Osteoblast (primary cell): ENCODE data around the gene CXXC5. TPM values are rescaled to one million over a fixed set of nuclear protein-coding genes. Genes with fewer than 3 reads are reported as not detected.

Source experiments
- DNase-seq: peaks from one replicate; pipeline ENCODE4 v3.0.0; 2011; ENCODE audit warnings: low spot score, mixed read lengths; ENCODE audit not compliant: insufficient read length; ENCODE audit errors: missing footprints
- H2AFZ ChIP-seq: 2 replicates; pipeline ENCODE4 v1.6.0; 2011; ENCODE audit warnings: mild to moderate bottlenecking, low read length
- H3K27ac ChIP-seq: 2 replicates; pipeline ENCODE4 v1.5.1; 2011; ENCODE audit warnings: mild to moderate bottlenecking, low read depth, low read length, moderate library complexity
- H3K27me3 ChIP-seq: 2 replicates; pipeline ENCODE4 v1.6.0; 2012; ENCODE audit warnings: mild to moderate bottlenecking, control low read depth, inconsistent platforms, low read length, moderate library complexity; ENCODE audit not compliant: insufficient read depth
- H3K36me3 ChIP-seq: 2 replicates; pipeline ENCODE4 v1.5.1; 2011; ENCODE audit warnings: mild to moderate bottlenecking, low read length, control low read depth, moderate library complexity; ENCODE audit not compliant: insufficient read depth
- H3K4me1 ChIP-seq: 2 replicates; pipeline ENCODE4 v1.5.1; 2011; ENCODE audit warnings: mild to moderate bottlenecking, low read length, control low read depth, moderate library complexity; ENCODE audit not compliant: insufficient read depth
- H3K4me2 ChIP-seq: 2 replicates; pipeline ENCODE4 v1.6.0; 2011; ENCODE audit warnings: mild to moderate bottlenecking, low read length; ENCODE audit not compliant: insufficient read depth
- H3K4me3 ChIP-seq: fragments of 200-600 bp; sonication (generic); 3 replicates; pipeline ENCODE4 v1.5.1; 2012; ENCODE audit warnings: mild to moderate bottlenecking, low read length, inconsistent platforms; ENCODE audit not compliant: insufficient read depth
- H3K79me2 ChIP-seq: 2 replicates; pipeline ENCODE4 v1.6.0; 2012; ENCODE audit warnings: mild to moderate bottlenecking, low read length, control low read depth, inconsistent platforms; ENCODE audit not compliant: insufficient read depth
- H3K9me3 ChIP-seq: 2 replicates; pipeline ENCODE4 v1.5.1; 2011; ENCODE audit warnings: low read depth, low read length, control low read depth
- H4K20me1 ChIP-seq: 2 replicates; pipeline ENCODE4 v1.6.0; 2012; ENCODE audit warnings: mild to moderate bottlenecking, low read length, control low read depth; ENCODE audit not compliant: insufficient read depth
- total RNA-seq: library from RNA; depleted of rRNA; stranded (reverse); fragments of >200 nt; gene quantifications from 2 replicates; pipeline ENCODE4 v1.2.3, GENCODE V29; 2012
- TF ChIP-seq, protein P1 (sequence below): IDR thresholded peaks from 2 replicates; pipeline ENCODE4 v1.5.1; 2011; ENCODE audit warnings: mild to moderate bottlenecking, low read depth, low read length, moderate library complexity; ENCODE audit errors: extremely low read depth

The CXXC5 gene
- total RNA-seq, 1 donor, result 186 TPM

DNA sequence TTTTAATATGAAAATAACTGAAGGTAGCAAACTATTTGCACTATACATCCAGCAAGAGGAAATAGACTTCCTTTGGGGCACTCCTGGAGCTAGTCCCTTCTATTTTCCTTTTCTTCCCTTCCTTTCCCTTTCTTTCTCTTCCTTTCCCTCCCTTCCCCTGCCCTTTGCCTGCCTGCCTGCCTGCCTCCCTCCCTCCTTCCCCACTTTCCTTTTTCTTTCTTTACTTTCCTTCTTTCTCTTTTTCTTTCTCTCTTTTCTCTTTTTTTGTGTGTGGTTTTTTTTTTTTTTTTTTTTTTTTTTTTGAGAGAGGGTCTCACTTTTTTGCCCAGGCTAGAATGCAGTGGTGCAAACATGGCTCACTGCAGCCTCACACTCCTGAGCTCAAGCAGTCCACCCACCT, 17.3 kb upstream of the CXXC5 start:
- Histone ChIP-seq H3K27me3 (no peaks in the 10 kb centered on the region), H4K20me1 (peaks cover 5% of the 10 kb centered on the region), H3K9me3 (no peaks in the 10 kb centered on the region), H3K27ac (no peak overlapping the region), H3K4me1 (peaks cover 6% of the 10 kb centered on the region), H3K4me3 (no peak overlapping the region), H2AFZ (no peak overlapping the region), H3K36me3 (peaks cover 40% of the 10 kb centered on the region), H3K79me2 (peaks cover 7% of the 10 kb centered on the region), H3K4me2 (no peak overlapping the region)
- TF ChIP-seq, protein P1, sequence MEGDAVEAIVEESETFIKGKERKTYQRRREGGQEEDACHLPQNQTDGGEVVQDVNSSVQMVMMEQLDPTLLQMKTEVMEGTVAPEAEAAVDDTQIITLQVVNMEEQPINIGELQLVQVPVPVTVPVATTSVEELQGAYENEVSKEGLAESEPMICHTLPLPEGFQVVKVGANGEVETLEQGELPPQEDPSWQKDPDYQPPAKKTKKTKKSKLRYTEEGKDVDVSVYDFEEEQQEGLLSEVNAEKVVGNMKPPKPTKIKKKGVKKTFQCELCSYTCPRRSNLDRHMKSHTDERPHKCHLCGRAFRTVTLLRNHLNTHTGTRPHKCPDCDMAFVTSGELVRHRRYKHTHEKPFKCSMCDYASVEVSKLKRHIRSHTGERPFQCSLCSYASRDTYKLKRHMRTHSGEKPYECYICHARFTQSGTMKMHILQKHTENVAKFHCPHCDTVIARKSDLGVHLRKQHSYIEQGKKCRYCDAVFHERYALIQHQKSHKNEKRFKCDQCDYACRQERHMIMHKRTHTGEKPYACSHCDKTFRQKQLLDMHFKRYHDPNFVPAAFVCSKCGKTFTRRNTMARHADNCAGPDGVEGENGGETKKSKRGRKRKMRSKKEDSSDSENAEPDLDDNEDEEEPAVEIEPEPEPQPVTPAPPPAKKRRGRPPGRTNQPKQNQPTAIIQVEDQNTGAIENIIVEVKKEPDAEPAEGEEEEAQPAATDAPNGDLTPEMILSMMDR, result no peak
- DNase-seq, result no peak

DNA sequence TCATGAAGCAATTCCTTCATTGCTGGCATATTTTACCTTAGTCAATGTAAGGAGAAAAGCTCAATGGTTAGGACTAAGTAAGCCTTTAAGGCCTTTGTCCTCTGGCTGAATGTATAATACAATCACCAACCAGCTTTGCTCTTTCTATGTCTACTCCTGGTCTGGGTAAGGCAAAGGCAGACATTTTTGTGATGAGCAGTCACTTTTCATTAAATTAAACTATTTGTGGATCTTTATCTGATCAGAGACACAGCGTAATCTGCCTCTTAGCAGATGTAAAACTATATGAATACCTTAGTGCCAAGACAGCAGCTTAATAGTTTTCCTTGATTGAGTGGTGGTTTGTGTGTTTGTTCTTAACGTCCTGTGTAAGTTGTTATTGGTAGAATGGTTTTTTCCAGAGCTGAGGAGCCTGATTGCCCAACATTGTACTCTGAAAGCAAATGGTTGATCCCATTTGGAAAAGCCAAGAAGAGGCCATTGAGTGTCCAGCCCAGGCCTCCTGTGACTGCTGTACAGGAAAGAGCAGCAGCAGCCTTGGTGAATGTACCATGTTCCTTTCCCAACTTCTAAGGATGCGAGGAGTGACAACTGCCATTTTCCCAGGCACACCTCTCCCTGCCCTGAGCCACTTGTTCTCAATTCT, 16.5 kb upstream of the CXXC5 start:
- H3K9me3 ChIP-seq, result no peaks in the 10 kb centered on the region
- no peak overlapping the region for H3K4me2 ChIP-seq
- H3K27ac ChIP-seq, result no peak overlapping the region
- peaks cover 32% of the 10 kb centered on the region for H3K36me3 ChIP-seq
- H3K27me3 ChIP-seq, result no peaks in the 10 kb centered on the region
- H2AFZ ChIP-seq, result no peak overlapping the region
- H3K4me1 ChIP-seq, result peaks cover 13% of the 10 kb centered on the region
- H4K20me1 ChIP-seq, result peaks cover 5% of the 10 kb centered on the region
- peaks cover 7% of the 10 kb centered on the region for H3K79me2 ChIP-seq
- no peak for DNase-seq
- H3K4me3 ChIP-seq, result no peak overlapping the region
- TF ChIP-seq, protein P1, result no peak

DNA sequence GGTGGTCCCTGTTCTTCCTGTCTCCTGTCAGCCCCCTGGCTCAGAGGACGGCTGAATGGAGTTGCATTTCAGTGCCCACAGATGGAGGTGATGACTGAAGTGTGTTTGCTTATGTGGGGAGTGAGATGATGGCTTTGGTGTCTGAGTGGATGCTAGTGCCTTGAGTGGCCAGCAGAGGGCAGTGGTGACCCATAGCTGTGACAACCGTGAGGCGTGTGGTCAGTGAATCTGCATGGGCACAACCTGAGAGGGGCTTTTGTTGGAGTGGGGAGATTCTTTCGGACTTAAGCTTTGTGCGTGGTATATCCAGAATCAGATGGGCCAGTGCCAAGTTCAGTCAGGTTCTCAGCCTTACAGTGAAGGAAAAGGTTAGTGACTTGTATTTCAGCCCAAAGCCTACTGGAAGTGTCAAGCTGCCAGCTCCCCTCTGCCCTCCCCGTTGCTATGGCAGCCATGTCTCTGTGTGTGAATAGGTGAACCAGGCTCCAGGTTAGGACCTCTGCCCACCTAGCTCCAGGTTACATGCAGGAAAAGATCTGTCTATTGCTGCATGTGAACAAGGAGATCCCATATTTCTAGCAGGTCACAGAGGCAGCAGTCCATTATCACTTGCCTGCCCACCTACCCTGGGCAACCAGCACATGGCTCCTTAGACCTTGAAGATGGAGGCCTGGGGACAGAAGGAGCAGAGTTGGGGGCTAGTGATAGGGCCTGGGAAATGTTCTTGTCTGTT, 14.7 kb upstream of the CXXC5 start:
- TF ChIP-seq, protein P1, result peak; percentile 99
- Histone ChIP-seq H3K4me3 (no peak overlapping the region), H3K9me3 (no peaks in the 10 kb centered on the region), H3K79me2 (peaks cover 12% of the 10 kb centered on the region), H4K20me1 (peaks cover 5% of the 10 kb centered on the region), H3K27me3 (no peaks in the 10 kb centered on the region), H3K27ac (no peak overlapping the region), H3K36me3 (peaks cover 17% of the 10 kb centered on the region), H3K4me2 (no peak overlapping the region), H3K4me1 (peaks cover 29% of the 10 kb centered on the region), H2AFZ (no peak overlapping the region)
- DNase-seq, result peak; percentile 85

DNA sequence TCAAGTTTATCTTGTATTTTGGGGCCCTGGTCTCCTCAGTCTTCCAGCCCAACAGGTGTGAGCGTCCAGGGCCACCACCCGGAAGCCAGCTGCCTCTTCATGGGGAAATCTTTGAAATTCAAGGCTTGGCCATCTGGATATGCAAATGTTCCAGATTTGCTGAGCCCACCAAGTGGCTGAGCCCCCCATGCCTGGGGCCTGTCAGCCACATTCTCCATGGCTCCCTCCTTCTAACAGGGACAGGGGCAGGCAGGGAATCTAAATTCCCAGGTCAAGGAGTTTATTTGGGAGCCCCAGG, 14.2 kb upstream of the CXXC5 start:
- no peak overlapping the region for H3K4me2 ChIP-seq
- peaks cover 12% of the 10 kb centered on the region for H3K79me2 ChIP-seq
- no peaks in the 10 kb centered on the region for H3K27me3 ChIP-seq
- H3K9me3 ChIP-seq, result no peaks in the 10 kb centered on the region
- peaks cover 5% of the 10 kb centered on the region for H4K20me1 ChIP-seq
- TF ChIP-seq, protein P1, result no peak
- peaks cover 12% of the 10 kb centered on the region for H3K36me3 ChIP-seq
- no peak overlapping the region for H3K27ac ChIP-seq
- peaks cover 34% of the 10 kb centered on the region for H3K4me1 ChIP-seq
- no peak for DNase-seq
- H2AFZ ChIP-seq, result no peak overlapping the region
- H3K4me3 ChIP-seq, result no peak overlapping the region
